Right renal cortex interstitium (tissue), 3 donors: ENCODE results near the gene SNRNP27. TPM values are rescaled to one million over a fixed set of nuclear protein-coding genes. Genes with fewer than 3 reads are reported as not detected.
"Not testable (repeated sequence)": the region's sequence is repeated elsewhere in the genome, so short reads cannot be mapped to it uniquely, and the experiment has no call there.

ENCODE experiments used
- DNase-seq, 3 donors: peaks; one replicate each; pipeline ENCODE4 v3.0.0-alpha.2; 2013; ENCODE audit warnings: low read depth in 3 of 3, low spot score in 2 of 3
- polyA plus RNA-seq, 3 donors: library from polyadenylated mRNA; unstranded; fragments of 120-200 nt; gene quantifications; one replicate each; pipeline ENCODE4 v1.2.1, GENCODE V29; 2013; ENCODE audit not compliant: insufficient read length in 3 of 3

Gene SNRNP27
- polyA plus RNA-seq, 3 donors, result 74.1 to 84.4 (median 77.2) TPM

DNA sequence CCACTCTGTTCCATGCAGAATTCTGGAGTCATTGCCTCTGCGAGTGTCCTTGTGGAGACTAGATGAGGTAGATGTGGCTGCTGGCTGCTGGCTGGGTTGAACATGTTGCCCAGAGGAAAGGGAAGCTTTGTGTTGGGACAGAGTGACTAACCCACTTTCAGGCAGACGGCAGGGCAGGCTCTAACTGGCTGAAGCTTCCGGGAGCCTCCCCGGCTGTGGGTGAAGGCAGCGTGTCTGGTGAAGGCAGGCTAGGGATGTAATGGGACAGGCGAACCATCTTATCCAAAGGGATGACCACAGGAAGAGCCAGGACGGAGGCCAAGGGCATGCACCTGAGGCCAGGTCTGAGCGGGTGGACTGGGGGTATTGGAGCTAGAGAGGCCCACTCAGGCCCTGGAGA lies 51.7 kb downstream of the SNRNP27 start:
- no peak for DNase-seq

DNA sequence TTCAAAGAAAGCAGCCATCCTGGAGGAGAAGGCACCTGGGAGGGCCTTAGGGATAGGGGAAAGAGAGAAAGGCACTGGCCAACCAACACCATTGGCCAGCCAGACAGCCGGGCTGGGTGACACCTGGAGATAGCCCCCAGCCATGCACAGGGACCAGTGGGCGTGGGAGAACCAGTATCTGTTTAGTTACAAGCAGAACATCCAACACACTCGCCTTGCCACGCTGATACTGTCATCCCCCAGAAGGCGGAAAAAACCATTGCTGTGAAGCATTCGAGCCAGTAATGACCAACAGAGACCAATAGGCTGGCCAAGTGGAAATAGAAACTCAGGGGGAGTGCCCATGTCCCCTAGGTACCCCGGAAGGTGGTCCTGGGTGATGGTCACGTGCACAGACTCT lies 52.2 kb downstream of the SNRNP27 start:
- DNase-seq, result no peak

DNA sequence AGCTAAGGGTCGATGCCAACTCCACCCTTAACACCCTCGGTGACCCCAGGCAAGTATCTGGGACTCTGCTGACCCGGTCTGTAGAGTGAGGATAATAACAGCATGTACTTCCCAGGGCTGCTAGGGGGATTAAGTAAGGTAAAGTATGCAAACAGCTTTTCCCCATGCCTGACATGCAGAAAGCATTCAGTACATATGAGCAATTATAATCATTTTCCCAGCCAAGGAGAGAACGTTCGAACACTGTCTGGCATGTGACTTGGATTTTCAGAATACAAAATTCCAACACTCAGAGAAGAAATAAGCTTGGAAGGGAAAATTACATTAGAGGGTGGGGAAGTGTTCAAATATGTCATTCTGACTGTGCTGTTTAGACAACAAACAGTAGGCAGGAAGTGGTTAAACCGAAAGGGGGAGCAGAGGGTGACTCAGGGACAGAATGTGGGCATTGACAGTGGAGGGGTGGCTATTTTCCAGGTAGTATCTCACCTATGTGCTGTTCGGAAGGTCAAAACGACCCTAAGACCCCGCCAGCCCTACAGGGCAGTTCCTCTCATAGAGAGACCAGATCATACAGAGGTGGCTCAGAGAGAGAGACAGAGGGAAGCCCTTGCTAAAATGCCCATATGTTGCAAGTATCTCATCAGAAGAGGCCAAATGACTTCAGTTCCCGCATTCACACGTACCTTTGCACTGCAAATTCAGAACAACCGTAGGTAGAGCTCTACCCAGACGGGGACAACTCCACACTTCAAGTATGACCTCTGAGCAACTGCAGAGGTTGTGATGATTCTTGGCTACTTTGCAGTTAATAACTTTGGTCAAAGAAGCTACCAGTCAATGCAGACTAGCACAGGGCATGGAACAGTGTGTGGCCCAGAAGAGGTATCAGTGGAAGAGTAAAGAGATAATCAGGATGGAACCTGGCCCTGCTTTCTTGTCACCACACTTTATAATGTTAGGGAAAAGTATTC lies 52.9 kb downstream of the SNRNP27 start:
- no peak for DNase-seq

DNA sequence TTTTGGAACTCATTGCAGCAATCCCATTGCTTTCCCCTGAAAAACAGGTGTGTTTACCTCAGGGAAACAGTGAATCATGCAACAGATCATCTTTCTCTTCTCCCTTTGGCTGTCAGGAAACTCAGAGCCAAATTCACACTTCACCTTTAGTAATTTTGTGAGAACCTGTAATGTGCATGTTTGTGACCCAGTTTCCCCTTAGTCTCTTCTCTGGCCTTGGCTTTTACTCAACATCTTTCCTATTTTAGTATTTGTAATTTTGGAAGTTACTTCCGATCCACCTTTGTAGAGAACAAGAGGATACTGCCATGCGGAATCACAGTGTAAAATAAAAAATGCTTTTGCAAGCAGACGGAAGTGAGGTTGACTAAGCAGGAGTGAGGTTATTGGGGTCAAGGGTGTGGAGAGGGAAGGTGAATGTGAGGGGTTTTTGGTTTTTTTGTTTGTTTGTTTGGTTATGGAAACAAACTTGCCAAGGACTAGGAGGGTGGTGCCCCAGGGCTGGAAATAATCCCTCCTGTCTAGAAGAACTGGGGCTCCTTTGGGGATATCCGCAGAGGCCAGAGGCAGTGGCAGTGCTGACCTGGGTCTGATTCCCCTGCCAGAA lies 53.7 kb downstream of the SNRNP27 start:
- DNase-seq, result no peak

DNA sequence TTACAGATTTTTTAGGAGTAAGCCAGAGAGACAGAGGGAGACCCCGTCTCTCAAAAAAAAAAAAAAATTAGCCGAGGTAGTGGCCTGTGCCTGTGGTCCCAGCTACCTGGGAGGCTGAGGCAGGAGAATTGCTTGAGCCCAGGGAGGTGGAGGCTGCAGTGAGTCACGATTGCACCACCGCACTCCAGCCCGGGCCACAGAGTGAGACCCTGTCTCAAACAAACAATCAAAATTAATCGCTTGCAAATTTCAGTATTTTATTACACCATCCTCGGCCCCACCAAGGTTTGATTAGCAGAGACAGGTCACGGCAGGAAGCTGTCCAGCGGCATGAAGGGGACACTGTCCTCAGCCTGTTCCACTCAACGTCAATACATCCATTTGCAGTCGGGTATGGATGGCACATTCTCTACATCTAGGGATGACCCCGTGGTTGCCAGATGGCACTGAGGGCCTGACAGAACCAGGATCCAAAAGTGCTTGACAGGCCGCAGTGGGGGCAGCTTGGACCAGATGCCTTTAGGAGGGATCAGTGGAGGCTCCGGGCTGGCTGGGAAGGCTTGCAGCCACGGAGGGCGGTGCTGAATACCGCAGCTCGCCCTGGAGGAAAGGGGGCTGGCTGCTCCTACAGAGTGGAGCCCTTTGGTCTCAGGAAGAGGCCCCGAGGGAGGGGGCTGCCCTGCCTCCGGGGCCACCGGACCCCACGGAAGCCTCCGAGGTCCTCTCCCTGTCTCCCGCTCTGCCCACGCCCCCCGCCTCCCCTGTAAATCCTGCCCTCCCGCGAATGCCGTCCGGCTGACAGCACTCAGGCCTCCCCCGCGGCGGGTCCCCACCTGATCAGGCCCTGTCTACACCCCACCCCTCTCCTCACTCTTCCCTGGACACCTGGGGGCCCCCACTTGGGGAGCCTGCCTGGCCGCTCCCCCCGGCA lies 54.5 kb downstream of the SNRNP27 start:
- DNase-seq, result no peak

DNA sequence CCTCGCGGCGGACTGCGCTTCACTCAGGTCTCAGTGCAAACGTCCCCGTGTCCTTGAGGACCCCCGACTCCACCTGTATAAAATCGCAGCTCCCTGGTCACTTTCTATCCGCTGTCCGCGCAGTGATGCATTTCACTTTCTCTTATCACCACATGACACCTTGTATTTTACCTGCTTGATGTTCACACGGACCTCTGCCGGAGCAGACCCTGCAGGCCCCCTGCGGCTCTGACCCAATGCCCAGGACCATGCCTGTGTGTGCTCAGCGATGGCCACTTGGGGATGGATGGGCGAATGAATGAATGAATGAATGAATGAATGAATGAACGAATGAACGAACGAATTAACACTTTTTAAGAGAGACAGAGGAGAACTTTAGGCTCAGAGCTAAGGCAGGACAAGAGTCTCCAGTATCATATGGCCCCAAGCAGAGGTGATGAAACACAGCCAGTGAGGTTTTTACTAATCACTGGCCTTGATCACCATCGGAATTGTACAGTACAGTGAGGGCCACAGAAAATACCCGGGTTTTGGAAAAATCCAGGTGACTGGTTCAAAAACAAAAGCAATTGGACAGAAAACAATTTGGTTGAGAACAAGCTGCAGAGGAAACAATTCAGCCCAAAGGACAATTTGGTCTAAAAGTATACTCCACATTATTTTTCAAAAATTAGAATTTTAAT lies 55.3 kb downstream of the SNRNP27 start:
- DNase-seq, result no peak

DNA sequence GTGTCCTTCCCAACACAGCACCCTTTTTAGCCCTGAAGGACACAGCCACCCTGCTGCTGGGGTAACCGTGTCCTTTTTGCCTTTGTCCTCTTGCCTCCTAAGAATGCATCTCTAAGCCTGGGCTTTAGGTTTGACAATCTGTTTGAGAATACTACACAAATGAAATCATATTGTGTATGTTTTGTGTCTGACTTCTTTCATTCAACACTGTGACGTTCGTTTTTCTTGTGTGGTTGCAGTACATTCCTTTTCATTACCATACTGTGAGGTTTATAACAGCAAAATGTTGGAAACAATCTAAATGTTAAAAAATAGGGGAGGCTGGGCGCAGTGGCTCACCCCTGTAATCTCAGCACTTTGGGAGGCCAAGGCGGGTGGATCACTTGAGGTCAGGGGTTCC lies 56.5 kb downstream of the SNRNP27 start:
- no peak for DNase-seq

DNA sequence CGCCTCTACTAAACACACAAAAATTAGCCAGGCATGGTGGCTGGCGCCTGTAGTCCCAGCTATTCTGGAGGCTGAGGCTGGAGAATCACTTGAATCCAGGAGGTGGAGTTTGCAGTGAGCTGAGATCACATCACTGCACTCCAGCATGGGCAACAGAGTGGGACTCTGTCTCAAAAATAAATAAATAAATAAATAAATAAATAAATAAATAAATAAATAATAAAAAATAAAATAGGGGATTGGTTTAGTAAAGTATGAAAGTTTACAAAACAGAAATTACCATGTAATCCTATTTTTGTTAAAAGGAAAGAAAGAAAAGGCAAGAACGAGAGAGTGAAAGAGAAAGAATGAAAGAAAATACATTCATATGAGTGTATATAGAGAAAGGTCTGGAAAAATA lies 56.9 kb downstream of the SNRNP27 start:
- DNase-seq, result not testable (repeated sequence)

DNA sequence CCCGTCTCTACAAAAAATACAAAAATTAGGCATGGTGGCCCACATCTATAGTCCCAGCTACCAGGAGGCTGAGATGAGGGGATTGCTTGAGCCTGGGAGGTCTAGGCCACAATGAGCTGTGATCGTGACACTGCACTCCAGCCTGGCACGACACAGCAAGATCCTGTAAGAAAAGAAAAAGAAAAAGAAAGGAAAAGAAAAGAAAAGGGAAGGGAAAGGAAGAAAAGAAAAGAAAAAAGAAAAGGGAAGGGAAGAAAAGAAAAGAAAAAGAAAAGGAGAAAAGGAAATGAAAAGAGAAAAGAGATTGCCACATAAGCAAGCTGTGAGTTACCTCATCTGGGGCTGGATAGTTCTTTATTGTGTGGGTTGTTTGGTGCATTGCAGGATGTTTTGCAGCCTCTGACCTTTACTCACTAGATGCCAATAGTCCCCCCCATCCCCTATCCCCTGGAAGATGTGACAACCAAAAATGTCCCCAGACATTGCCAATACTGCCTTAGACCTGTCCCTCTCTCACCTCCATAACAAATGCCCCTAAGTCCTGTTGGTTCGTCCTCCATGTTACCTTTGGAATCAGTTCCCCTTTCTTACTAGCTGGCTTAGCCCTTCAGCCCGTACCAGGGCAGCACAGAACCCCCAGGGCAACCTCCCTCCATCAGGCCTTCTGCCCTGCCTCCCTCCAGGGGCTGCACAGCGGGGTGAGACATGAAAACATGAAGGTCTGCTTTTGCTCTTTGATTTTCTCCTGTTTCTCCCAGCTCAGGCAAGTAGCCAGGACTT lies 58.8 kb downstream of the SNRNP27 start:
- DNase-seq, result no peak

DNA sequence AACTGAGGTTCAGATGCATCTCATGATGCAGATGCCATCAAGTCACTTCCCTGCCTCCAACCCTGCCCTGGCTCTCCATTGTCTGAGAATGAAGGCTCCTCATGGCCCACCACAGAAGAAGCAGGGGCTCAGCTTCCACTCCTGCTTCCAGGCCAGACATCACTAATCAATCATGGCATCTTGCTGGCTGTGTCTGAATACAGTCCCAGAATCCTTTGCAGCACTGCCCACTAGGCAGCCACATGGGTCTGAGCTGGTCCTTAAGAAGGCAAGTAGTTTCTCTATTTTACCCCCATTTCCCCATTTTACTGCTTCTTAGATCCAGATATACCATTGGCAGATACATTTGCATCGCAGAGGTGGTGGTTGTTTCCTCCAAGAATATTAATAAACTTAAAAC lies 60.3 kb downstream of the SNRNP27 start:
- no peak for DNase-seq

Other genes with a start within 250 kb of the SNRNP27 start
- 100 to 1,000 TPM; 230 to 308 (median 240) TPM for gene ANXA4, start 151.8 kb upstream of the SNRNP27 start, polyA plus RNA-seq
- 10 to 100 TPM; 30.7 to 32.5 (median 31.3) TPM for gene GMCL1, start 64.3 kb upstream of the SNRNP27 start, polyA plus RNA-seq
- gene MXD1, start 21.2 kb downstream of the SNRNP27 start, polyA plus RNA-seq, result 10 to 100 TPM; 11.3 to 13.4 (median 12.4) TPM
- gene ASPRV1, start 67.7 kb downstream of the SNRNP27 start, polyA plus RNA-seq, result 1 to 10 TPM; 3.2 to 4.6 (median 3.9) TPM
- 100 to 1,000 TPM; 237 to 285 (median 260) TPM for gene PCBP1, start 193.5 kb downstream of the SNRNP27 start, polyA plus RNA-seq